Measurements from ENCODE around the gene EID1. TPM values are rescaled to one million over a fixed set of nuclear protein-coding genes. Genes with fewer than 3 reads are reported as not detected.

EID1 gene
- total RNA-seq, 2 experiments from 2014 or later = 41.0 to 45.3 TPM

DNA sequence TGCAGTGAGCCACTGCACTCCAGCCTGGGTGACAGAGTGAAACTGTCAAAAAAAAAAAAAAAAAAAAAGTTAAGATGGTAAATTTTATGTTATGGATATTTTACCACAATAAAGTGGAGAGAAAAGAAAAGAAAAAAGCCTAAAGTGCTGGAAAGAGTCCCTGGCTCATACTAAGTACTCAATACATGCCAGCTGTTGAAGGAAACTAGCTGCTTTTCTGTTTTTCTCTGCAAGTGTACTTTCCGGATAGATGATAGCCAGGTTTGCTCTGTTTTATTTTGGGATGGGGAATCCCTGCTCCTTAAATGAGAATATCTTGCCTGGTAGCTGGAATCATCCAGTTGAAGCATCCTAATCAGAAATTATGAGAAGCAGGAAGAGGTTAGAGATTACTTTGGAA lies 10.9 kb downstream of the EID1 start:
- Histone ChIP-seq H3K36me3 (ENCODE audit: insufficient read depth, low read length) (no peaks in the 10 kb centered on the region), H3K27me3 (ENCODE audit: control insufficient read depth in 1 of 2, insufficient read depth in 2 of 2, low read length in 2 of 2) (peaks cover 0 to 4% of the 10 kb centered on the region in 2 experiments), H3K4me3 (ENCODE audit: low read length) (no peak overlapping the region), H3K4me1 (ENCODE audit: insufficient read depth, low read length) (no peaks in the 10 kb centered on the region), H3K27ac (ENCODE audit: low read depth in 1 of 2, low read length in 2 of 2) (no peak overlapping the region), H3K9me3 (ENCODE audit: control insufficient read depth in 1 of 2, insufficient read depth in 1 of 2, low read length in 2 of 2) (no peaks in the 10 kb centered on the region)
- DNase-seq = no peak
- H3K36me3 Mint-ChIP-seq (ENCODE audit: low read depth) = no peaks in the 10 kb centered on the region
- peaks cover 41% of the 10 kb centered on the region for H3K27me3 Mint-ChIP-seq
- ChIA-PET CTCF (interaction anchor here (0.7 kb wide), 1 partner anchor 69 kb away, joined by 3 read pairs; no protein-coding TSS in a partner anchor), POLR2A (interaction anchor here (1.4 kb wide), 1 partner anchor 11 kb away, joined by 4 read pairs; the partner anchor contains the start of gene EID1)
- no peak overlapping the region for H3K4me3 Mint-ChIP-seq
- TF ChIP-seq, protein P1, sequence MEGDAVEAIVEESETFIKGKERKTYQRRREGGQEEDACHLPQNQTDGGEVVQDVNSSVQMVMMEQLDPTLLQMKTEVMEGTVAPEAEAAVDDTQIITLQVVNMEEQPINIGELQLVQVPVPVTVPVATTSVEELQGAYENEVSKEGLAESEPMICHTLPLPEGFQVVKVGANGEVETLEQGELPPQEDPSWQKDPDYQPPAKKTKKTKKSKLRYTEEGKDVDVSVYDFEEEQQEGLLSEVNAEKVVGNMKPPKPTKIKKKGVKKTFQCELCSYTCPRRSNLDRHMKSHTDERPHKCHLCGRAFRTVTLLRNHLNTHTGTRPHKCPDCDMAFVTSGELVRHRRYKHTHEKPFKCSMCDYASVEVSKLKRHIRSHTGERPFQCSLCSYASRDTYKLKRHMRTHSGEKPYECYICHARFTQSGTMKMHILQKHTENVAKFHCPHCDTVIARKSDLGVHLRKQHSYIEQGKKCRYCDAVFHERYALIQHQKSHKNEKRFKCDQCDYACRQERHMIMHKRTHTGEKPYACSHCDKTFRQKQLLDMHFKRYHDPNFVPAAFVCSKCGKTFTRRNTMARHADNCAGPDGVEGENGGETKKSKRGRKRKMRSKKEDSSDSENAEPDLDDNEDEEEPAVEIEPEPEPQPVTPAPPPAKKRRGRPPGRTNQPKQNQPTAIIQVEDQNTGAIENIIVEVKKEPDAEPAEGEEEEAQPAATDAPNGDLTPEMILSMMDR (IDR thresholded peaks at IDR 0.05) = no peak
- H3K27ac Mint-ChIP-seq = no peak overlapping the region
- intact Hi-C loops (cut with DNase I, micrococcal nuclease) = no loop called here
- H3K4me1 Mint-ChIP-seq (ENCODE audit: low read depth) = no peaks in the 10 kb centered on the region
- H3K9me3 Mint-ChIP-seq = no peaks in the 10 kb centered on the region
- ATAC-seq (ENCODE audit: poor library complexity) = no peak

DNA sequence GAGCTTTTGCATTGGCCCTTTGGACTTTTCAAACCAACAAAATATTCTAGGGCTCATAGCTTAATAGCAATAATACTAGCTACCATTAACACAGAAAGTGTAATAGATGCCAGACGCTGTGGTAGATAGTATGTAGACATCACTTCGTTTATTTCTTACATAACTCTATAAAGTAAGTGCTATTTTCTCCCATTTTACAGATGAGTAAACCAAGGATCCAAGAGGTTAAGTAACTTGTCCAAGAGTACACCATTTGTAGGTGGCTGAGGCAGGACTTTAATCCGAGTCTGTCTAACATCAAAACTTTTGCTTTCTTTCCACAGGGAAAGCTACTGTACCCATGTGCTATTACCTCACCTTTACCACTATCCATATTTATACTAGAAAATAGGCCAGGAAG lies 12.0 kb downstream of the EID1 start:
- CTCF ChIA-PET = no interaction called here
- H3K36me3 Mint-ChIP-seq (ENCODE audit: low read depth) = no peaks in the 10 kb centered on the region
- no peaks in the 10 kb centered on the region for H3K36me3 ChIP-seq (ENCODE audit: insufficient read depth, low read length)
- no peaks in the 10 kb centered on the region for H3K4me1 ChIP-seq (ENCODE audit: insufficient read depth, low read length)
- no peak overlapping the region for H3K4me3 Mint-ChIP-seq
- intact Hi-C loops (cut with DNase I, micrococcal nuclease) = no loop called here
- H3K4me3 ChIP-seq (ENCODE audit: low read length) = no peak overlapping the region
- no peak for ATAC-seq (ENCODE audit: poor library complexity)
- POLR2A ChIA-PET = no interaction called here
- no peaks in the 10 kb centered on the region for H3K9me3 ChIP-seq (ENCODE audit: control insufficient read depth in 1 of 2, insufficient read depth in 1 of 2, low read length in 2 of 2)
- H3K4me1 Mint-ChIP-seq (ENCODE audit: low read depth) = no peaks in the 10 kb centered on the region
- H3K27me3 Mint-ChIP-seq = peaks cover 42% of the 10 kb centered on the region
- TF ChIP-seq, protein P1 (IDR thresholded peaks at IDR 0.05) = no peak
- no peak for DNase-seq
- H3K27ac Mint-ChIP-seq = no peak overlapping the region
- peaks cover 0 to 4% of the 10 kb centered on the region in 2 experiments for H3K27me3 ChIP-seq (ENCODE audit: control insufficient read depth in 1 of 2, insufficient read depth in 2 of 2, low read length in 2 of 2)
- no peak overlapping the region for H3K27ac ChIP-seq (ENCODE audit: low read depth in 1 of 2, low read length in 2 of 2)
- no peaks in the 10 kb centered on the region for H3K9me3 Mint-ChIP-seq

DNA sequence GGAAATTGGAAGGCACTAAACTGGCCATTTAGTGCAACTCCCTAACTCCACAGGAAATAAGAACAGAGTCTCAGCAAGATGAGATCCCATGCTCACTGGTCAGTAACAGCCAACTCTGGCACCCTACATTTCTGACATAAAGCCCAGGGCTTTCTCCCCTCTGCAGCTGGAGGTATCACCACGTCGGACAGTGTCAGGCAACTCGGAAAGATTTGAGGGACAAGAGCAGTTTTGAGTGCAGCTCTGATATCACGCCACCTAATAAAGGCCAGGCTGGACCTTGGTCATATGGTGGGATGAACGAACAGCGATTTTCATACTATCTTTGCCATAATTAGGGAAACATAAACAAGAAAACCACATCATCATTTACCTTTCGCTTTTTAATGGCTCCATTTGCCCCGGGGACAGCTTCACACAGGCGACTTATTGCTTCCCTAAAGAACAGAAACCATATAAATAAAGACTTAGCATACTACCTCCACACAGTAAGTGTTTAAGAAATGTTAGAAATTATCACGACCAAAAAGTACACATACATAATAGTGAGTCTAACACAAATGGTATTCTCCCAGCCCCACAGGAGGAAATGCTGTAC lies 12.5 kb downstream of the EID1 start:
- CTCF ChIA-PET = interaction anchor here (1.4 kb wide), 1 partner anchor 29 kb away, joined by 4 read pairs; no protein-coding TSS in a partner anchor
- Mint-ChIP-seq H3K4me1 (ENCODE audit: low read depth) (no peaks in the 10 kb centered on the region), H3K27ac (no peak overlapping the region), H3K27me3 (peaks cover 40% of the 10 kb centered on the region), H3K4me3 (no peak overlapping the region), H3K9me3 (no peaks in the 10 kb centered on the region), H3K36me3 (ENCODE audit: low read depth) (no peaks in the 10 kb centered on the region)
- intact Hi-C loops (cut with DNase I, micrococcal nuclease) = no loop called here
- H3K36me3 ChIP-seq (ENCODE audit: insufficient read depth, low read length) = no peaks in the 10 kb centered on the region
- no peaks in the 10 kb centered on the region for H3K4me1 ChIP-seq (ENCODE audit: insufficient read depth, low read length)
- DNase-seq (no peak), ATAC-seq (ENCODE audit: poor library complexity) (no peak)
- H3K27me3 ChIP-seq (ENCODE audit: control insufficient read depth in 1 of 2, insufficient read depth in 2 of 2, low read length in 2 of 2) = peaks cover 0 to 4% of the 10 kb centered on the region in 2 experiments
- no peaks in the 10 kb centered on the region for H3K9me3 ChIP-seq (ENCODE audit: control insufficient read depth in 1 of 2, insufficient read depth in 1 of 2, low read length in 2 of 2)
- POLR2A ChIA-PET = no interaction called here
- no peak overlapping the region for H3K27ac ChIP-seq (ENCODE audit: low read depth in 1 of 2, low read length in 2 of 2)
- H3K4me3 ChIP-seq (ENCODE audit: low read length) = no peak overlapping the region
- TF ChIP-seq, protein P1 (IDR thresholded peaks at IDR 0.05) = no peak

All from CD4-positive, alpha-beta T cell (primary cell).